ENCODE results near the gene TDP1. TPM values are rescaled to one million over a fixed set of nuclear protein-coding genes. Genes with fewer than 3 reads are reported as not detected.

TDP1 gene
- total and polyA plus RNA-seq, 2 of the 4 experiments (the other 2 are of a cell fraction), result 23.3 to 53.1 TPM

- Histone ChIP-seq H2AK9ac (replicated peaks; ENCODE audit: low read depth, low read length, poor library complexity) (no peak overlapping the region), H2BK20ac (ENCODE audit: low read depth, low read length) (no peak overlapping the region), H3K9ac (ENCODE audit: low read depth, low read length) (no peak overlapping the region), H2BK120ac (ENCODE audit: low read depth, low read length) (no peak overlapping the region), H3K9me3 (ENCODE audit: control insufficient read depth, insufficient read depth, low read length) (no peaks in the 10 kb centered on the region), H3K79me1 (ENCODE audit: low read depth in 1 of 2, low read length in 2 of 2) (no peaks in the 10 kb centered on the region), H3K56ac (ENCODE audit: extremely low read depth, insufficient read depth, low read length) (no peak overlapping the region), H3K27me3 (ENCODE audit: control insufficient read depth, insufficient read depth, low read length) (peaks cover 9% of the 10 kb centered on the region), H3K36me3 (ENCODE audit: control insufficient read depth, insufficient read depth, low read length) (no peaks in the 10 kb centered on the region), H3K27ac (ENCODE audit: insufficient read depth, low read length) (no peak overlapping the region), H2AK5ac (ENCODE audit: low read depth, low read length) (no peak overlapping the region), H3K18ac (ENCODE audit: low read depth, low read length) (no peak overlapping the region), H2BK15ac (ENCODE audit: low read depth, low read length) (no peak overlapping the region), H3K4me1 (ENCODE audit: control insufficient read depth, insufficient read depth, low read length) (no peaks in the 10 kb centered on the region), H4K8ac (ENCODE audit: low read depth in 2 of 2, low read length in 2 of 2) (no peak overlapping the region), H3K4me2 (ENCODE audit: low read depth, low read length) (no peak overlapping the region), H4K5ac (ENCODE audit: low read depth, low read length) (no peak overlapping the region), H3K4ac (ENCODE audit: low read depth, low read length) (no peak overlapping the region), H2AFZ (replicated peaks; ENCODE audit: low read length, poor library complexity) (no peak overlapping the region), H4K20me1 (ENCODE audit: insufficient read depth, low read length) (no peaks in the 10 kb centered on the region), H3K4me3 (ENCODE audit: insufficient read depth, low read depth, low read length) (no peak overlapping the region), H3K23ac (ENCODE audit: low read depth, low read length) (no peak overlapping the region), H3K9me1 (ENCODE audit: insufficient read depth, low read length) (no peaks in the 10 kb centered on the region), H4K91ac (ENCODE audit: insufficient read depth, low read depth, low read length) (no peak overlapping the region), H2BK5ac (ENCODE audit: low read depth, low read length, poor library complexity, severe bottlenecking) (no peak overlapping the region), H3K14ac (replicated peaks; ENCODE audit: low read depth, low read length) (no peak overlapping the region)
- intact Hi-C loops (cut with micrococcal nuclease) (no loop called here), dilution Hi-C loops (cut with HindIII; ENCODE audit: low sequenced_read_pairs, unreplicated experiment) (no loop called here), in situ Hi-C loops (cut with MboI; ENCODE audit: low sequenced_read_pairs) (no loop called here)
- ATAC-seq (ENCODE audit: low read depth) (no peak), DNase-seq (no peak)
- TF ChIP-seq RFX5 (IDR thresholded peaks at IDR 0.05; ENCODE audit: low read depth, low read length), result no peak
- TF ChIP-seq POLR2A (IDR thresholded peaks at IDR 0.05; ENCODE audit: low read depth, low read length), result no peak
- no peak for TF ChIP-seq NFE2L2 (IDR thresholded peaks at IDR 0.05; ENCODE audit: low read depth, low read length)
- TF ChIP-seq BHLHE40 (IDR thresholded peaks at IDR 0.05; ENCODE audit: low read depth, low read length), result no peak
- no peak for TF ChIP-seq FOS (IDR thresholded peaks at IDR 0.05; ENCODE audit: low read depth, low read length)
- no peak for TF ChIP-seq CTCF (conservative IDR thresholded peaks at IDR 0.05; ENCODE audit: low read depth, low read length)
- TF ChIP-seq CEBPB (IDR thresholded peaks at IDR 0.05; ENCODE audit: low read depth, low read length), result no peak
- no peak for TF ChIP-seq MAFK (IDR thresholded peaks at IDR 0.05; ENCODE audit: low read depth, low read length)
- no peak for TF ChIP-seq RAD21 (IDR thresholded peaks at IDR 0.05; ENCODE audit: low read length)
- TF ChIP-seq, protein P1, sequence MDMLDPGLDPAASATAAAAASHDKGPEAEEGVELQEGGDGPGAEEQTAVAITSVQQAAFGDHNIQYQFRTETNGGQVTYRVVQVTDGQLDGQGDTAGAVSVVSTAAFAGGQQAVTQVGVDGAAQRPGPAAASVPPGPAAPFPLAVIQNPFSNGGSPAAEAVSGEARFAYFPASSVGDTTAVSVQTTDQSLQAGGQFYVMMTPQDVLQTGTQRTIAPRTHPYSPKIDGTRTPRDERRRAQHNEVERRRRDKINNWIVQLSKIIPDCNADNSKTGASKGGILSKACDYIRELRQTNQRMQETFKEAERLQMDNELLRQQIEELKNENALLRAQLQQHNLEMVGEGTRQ (IDR thresholded peaks at IDR 0.05; ENCODE audit: low read depth, low read length), result no peak
- TF ChIP-seq MXI1 (IDR thresholded peaks at IDR 0.05; ENCODE audit: borderline replicate concordance, low read depth, low read length), result no peak
- no TSS peak for BruUV-seq (replicated peaks)
- ChIA-PET POLR2A (ENCODE audit: unreplicated experiment) (no interaction called here), CTCF (interaction anchor here (0.6 kb wide), 1 partner anchor 41 kb away, joined by 6 read pairs; no protein-coding TSS in a partner anchor)
- WGBS, 2 experiments (ENCODE audit: extremely low coverage in 2 of 2, insufficient read length in 1 of 2), result 25% methylated on average over 1 of the region's 2 CpGs; no CpG with 5 or more reads in 1 of the 2 experiments
Measured at GRCh38 chr14:90079576-90079975, 123.8 kb downstream of the TDP1 start.
